K562 (cell line): ENCODE data around the gene ABCD4. TPM values are rescaled to one million over a fixed set of nuclear protein-coding genes. Genes with fewer than 3 reads are reported as not detected.
A peak's percentile ranks its signal among the peaks of the same experiment; 100 is the strongest.

ENCODE experiments used
- HDAC3 ChIP-seq: fragments of 450-650 bp; IDR thresholded peaks from 2 replicates; pipeline ENCODE4 v1.6.1; 2018; ENCODE audit warnings: borderline replicate concordance, mild to moderate bottlenecking, moderate library complexity; ENCODE audit not compliant: partially characterized antibody
- IRF2 ChIP-seq: sonication (generic); formaldehyde crosslinking; IDR thresholded peaks from 2 replicates; pipeline ENCODE4 v1.8.1; 2022; ENCODE audit warnings: mild to moderate bottlenecking, missing genetic modification reagents
- KLF16 ChIP-seq: IDR thresholded peaks from 2 replicates; pipeline ENCODE4 v1.6.1; 2016; ENCODE audit warnings: antibody characterized with exemption
- MTF1 ChIP-seq: fragments of 250-450 bp; sonication (Bioruptor Pico); IDR thresholded peaks from 2 replicates; pipeline ENCODE4 v1.9.0; 2021; ENCODE audit warnings: moderate library complexity, mild to moderate bottlenecking, inconsistent platforms, borderline replicate concordance
- NR3C1 ChIP-seq: sonication (generic); formaldehyde crosslinking; IDR thresholded peaks from 2 replicates; pipeline ENCODE4 v1.8.1; 2022; ENCODE audit warnings: missing genetic modification reagents
- PRPF4 ChIP-seq: fragments of 200-400 bp; formaldehyde crosslinking; IDR thresholded peaks from one replicate; pipeline ENCODE4 v1.6.1; 2017; ENCODE audit warnings: low read length, low read depth, mild to moderate bottlenecking; ENCODE audit not compliant: insufficient read depth, poor library complexity, severe bottlenecking
- ZNF41 ChIP-seq: fragments of 250-450 bp; sonication (Bioruptor Pico); conservative IDR thresholded peaks from 2 replicates; pipeline ENCODE4 v1.4.0; 2020; ENCODE audit warnings: mild to moderate bottlenecking
- ZSCAN29 ChIP-seq: fragments of 450-650 bp; IDR thresholded peaks from 2 replicates; pipeline ENCODE4 v1.6.1; 2017
- polyA plus RNA-seq, 8 experiments: library from polyadenylated mRNA; depleted of rRNA in 4 of 8; stranded (reverse) in 5 of 8; unstranded in 3 of 8; fragments of >200 nt; fragmentation: Nextera tagmentation in 2 of 8; fragmentation: Illumina TruSeq in 1 of 8; extraction: Ambion mirVana in 2 of 8; extraction: Trizol in 1 of 8; gene quantifications; 2 replicates each; pipeline versions ENCODE4 v1.2.1 to v1.2.3, GENCODE V29; 2011 to 2014; ENCODE audit warnings: inconsistent platforms in 1 of 8, missing spikeins in 1 of 8
- total RNA-seq, 7 experiments: library from RNA; depleted of rRNA in 6 of 7; stranded (reverse); fragments of >200 nt in 6 of 7; fragmentation: Illumina TruSeq in 2 of 7; extraction: Trizol in 2 of 7; gene quantifications; 2 replicates each; pipeline versions ENCODE4 v1.2.1 to v1.2.3, GENCODE V29; 2011 to 2021; ENCODE audit warnings: low replicate concordance in 1 of 7
- TF ChIP-seq, protein P1 (sequence below): fragments of 450-650 bp; IDR thresholded peaks from 2 replicates; pipeline ENCODE4 v1.6.1; 2016; ENCODE audit warnings: mild to moderate bottlenecking, moderate library complexity
- TF ChIP-seq, protein P2 (sequence below), 2 experiments: IDR thresholded peaks; 2 replicates each; pipeline ENCODE4 v1.6.1; 2011; ENCODE audit warnings: borderline replicate concordance in 1 of 2, control low read depth in 1 of 2, low read depth in 1 of 2, low read length in 1 of 2, mild to moderate bottlenecking in 1 of 2, mixed read lengths in 1 of 2, moderate library complexity in 1 of 2; ENCODE audit not compliant: insufficient read depth in 1 of 2, insufficient read length in 1 of 2, poor library complexity in 1 of 2, severe bottlenecking in 1 of 2; ENCODE audit errors: extremely low read depth in 1 of 2
- TF ChIP-seq, protein P3 (sequence below): fragments of 250-450 bp; sonication (Bioruptor Pico); IDR thresholded peaks from 2 replicates; pipeline ENCODE4 v1.5.1; 2021; ENCODE audit warnings: mild to moderate bottlenecking

Gene ABCD4
- total and polyA plus RNA-seq, 9 of the 15 experiments (the other 6 are each of a cell fraction or from before 2014, with no cell fraction given), result 3.5 to 17.2 (median 12.4) TPM

DNA sequence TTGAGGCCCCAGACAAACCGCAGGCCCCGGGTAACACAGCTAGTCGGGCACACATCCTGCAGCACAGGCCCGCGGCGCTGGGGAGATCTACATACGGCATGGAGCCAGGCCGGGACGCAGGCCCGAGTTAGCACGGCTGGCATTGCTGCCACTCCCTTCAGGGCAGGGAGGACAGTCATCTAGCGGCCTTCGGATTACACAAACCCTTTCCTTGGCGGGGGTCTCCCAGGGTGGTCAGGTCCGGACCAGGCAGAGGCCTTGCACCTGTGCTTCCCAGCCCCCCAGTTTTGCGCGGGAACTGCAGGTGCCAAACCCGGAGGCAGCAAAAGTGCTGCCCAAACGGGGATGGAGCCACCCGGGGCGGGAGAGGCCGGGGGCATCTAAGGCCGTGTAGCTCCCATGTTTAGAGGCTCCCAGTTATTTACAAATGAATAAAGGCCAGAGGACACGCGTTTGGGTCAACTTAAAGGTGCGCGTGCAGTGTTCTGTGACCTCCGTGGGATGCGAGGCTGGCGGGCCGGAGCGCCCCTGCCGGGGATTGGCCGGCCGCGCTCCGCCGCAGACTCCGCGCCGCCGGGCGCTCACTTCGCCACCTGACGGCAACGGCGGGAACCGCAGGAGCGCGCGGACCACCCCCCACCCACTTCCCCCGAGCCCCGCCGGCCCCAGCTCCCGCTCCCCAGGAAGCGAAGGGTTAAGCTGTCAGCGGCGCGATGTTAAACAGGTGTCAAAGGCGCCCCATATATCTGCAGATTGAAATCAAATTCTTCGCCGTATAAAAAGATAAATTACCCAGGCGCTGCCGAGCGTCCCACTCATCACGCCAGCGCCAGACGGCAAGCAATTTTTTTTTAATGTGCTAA is 45.4 kb downstream of the ABCD4 start (continued):
- TF ChIP-seq PRPF4, result no peak
- no peak for TF ChIP-seq NR3C1 (CRISPR knock-in tag)
- TF ChIP-seq IRF2 (CRISPR knock-in tag), result no peak
- TF ChIP-seq KLF16, result no peak
- TF ChIP-seq, protein P1, sequence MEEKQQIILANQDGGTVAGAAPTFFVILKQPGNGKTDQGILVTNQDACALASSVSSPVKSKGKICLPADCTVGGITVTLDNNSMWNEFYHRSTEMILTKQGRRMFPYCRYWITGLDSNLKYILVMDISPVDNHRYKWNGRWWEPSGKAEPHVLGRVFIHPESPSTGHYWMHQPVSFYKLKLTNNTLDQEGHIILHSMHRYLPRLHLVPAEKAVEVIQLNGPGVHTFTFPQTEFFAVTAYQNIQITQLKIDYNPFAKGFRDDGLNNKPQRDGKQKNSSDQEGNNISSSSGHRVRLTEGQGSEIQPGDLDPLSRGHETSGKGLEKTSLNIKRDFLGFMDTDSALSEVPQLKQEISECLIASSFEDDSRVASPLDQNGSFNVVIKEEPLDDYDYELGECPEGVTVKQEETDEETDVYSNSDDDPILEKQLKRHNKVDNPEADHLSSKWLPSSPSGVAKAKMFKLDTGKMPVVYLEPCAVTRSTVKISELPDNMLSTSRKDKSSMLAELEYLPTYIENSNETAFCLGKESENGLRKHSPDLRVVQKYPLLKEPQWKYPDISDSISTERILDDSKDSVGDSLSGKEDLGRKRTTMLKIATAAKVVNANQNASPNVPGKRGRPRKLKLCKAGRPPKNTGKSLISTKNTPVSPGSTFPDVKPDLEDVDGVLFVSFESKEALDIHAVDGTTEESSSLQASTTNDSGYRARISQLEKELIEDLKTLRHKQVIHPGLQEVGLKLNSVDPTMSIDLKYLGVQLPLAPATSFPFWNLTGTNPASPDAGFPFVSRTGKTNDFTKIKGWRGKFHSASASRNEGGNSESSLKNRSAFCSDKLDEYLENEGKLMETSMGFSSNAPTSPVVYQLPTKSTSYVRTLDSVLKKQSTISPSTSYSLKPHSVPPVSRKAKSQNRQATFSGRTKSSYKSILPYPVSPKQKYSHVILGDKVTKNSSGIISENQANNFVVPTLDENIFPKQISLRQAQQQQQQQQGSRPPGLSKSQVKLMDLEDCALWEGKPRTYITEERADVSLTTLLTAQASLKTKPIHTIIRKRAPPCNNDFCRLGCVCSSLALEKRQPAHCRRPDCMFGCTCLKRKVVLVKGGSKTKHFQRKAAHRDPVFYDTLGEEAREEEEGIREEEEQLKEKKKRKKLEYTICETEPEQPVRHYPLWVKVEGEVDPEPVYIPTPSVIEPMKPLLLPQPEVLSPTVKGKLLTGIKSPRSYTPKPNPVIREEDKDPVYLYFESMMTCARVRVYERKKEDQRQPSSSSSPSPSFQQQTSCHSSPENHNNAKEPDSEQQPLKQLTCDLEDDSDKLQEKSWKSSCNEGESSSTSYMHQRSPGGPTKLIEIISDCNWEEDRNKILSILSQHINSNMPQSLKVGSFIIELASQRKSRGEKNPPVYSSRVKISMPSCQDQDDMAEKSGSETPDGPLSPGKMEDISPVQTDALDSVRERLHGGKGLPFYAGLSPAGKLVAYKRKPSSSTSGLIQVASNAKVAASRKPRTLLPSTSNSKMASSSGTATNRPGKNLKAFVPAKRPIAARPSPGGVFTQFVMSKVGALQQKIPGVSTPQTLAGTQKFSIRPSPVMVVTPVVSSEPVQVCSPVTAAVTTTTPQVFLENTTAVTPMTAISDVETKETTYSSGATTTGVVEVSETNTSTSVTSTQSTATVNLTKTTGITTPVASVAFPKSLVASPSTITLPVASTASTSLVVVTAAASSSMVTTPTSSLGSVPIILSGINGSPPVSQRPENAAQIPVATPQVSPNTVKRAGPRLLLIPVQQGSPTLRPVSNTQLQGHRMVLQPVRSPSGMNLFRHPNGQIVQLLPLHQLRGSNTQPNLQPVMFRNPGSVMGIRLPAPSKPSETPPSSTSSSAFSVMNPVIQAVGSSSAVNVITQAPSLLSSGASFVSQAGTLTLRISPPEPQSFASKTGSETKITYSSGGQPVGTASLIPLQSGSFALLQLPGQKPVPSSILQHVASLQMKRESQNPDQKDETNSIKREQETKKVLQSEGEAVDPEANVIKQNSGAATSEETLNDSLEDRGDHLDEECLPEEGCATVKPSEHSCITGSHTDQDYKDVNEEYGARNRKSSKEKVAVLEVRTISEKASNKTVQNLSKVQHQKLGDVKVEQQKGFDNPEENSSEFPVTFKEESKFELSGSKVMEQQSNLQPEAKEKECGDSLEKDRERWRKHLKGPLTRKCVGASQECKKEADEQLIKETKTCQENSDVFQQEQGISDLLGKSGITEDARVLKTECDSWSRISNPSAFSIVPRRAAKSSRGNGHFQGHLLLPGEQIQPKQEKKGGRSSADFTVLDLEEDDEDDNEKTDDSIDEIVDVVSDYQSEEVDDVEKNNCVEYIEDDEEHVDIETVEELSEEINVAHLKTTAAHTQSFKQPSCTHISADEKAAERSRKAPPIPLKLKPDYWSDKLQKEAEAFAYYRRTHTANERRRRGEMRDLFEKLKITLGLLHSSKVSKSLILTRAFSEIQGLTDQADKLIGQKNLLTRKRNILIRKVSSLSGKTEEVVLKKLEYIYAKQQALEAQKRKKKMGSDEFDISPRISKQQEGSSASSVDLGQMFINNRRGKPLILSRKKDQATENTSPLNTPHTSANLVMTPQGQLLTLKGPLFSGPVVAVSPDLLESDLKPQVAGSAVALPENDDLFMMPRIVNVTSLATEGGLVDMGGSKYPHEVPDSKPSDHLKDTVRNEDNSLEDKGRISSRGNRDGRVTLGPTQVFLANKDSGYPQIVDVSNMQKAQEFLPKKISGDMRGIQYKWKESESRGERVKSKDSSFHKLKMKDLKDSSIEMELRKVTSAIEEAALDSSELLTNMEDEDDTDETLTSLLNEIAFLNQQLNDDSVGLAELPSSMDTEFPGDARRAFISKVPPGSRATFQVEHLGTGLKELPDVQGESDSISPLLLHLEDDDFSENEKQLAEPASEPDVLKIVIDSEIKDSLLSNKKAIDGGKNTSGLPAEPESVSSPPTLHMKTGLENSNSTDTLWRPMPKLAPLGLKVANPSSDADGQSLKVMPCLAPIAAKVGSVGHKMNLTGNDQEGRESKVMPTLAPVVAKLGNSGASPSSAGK, result peak; percentile 50
- no peak for TF ChIP-seq HDAC3
- TF ChIP-seq MTF1, result no peak
- TF ChIP-seq ZSCAN29, result no peak
- TF ChIP-seq, protein P2, sequence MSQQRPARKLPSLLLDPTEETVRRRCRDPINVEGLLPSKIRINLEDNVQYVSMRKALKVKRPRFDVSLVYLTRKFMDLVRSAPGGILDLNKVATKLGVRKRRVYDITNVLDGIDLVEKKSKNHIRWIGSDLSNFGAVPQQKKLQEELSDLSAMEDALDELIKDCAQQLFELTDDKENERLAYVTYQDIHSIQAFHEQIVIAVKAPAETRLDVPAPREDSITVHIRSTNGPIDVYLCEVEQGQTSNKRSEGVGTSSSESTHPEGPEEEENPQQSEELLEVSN (IDR thresholded peaks at IDR 0.05; ENCODE audit: borderline replicate concordance in 1 of 2, extremely low read depth in 1 of 2, insufficient read depth in 1 of 2, insufficient read length in 1 of 2, low read depth in 1 of 2, low read length in 1 of 2, poor library complexity in 1 of 2, severe bottlenecking in 1 of 2), result peak in 1 of 2 experiments; percentile 43
- TF ChIP-seq, protein P3, sequence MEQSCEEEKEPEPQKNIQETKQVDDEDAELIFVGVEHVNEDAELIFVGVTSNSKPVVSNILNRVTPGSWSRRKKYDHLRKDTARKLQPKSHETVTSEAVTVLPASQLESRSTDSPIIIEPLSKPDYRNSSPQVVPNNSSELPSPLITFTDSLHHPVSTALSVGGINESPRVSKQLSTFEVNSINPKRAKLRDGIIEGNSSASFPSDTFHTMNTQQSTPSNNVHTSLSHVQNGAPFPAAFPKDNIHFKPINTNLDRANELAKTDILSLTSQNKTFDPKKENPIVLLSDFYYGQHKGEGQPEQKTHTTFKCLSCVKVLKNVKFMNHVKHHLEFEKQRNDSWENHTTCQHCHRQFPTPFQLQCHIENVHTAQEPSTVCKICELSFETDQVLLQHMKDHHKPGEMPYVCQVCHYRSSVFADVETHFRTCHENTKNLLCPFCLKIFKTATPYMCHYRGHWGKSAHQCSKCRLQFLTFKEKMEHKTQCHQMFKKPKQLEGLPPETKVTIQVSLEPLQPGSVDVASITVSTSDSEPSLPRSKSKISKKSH (CRISPR knock-in tag), result no peak
- TF ChIP-seq ZNF41 (CRISPR knock-in tag), result no peak
